WTC11 (cell line): ENCODE measurements around the gene SLC1A4.

Experiments
- ATF6 ChIP-seq: sonication (generic); formaldehyde crosslinking; IDR thresholded peaks from 2 replicates; pipeline ENCODE4 v1.8.1; 2023; ENCODE audit warnings: mild to moderate bottlenecking, missing genetic modification reagents
- FOXK1 ChIP-seq: sonication (generic); formaldehyde crosslinking; IDR thresholded peaks from 2 replicates; pipeline ENCODE4 v1.8.0; 2022; ENCODE audit warnings: mild to moderate bottlenecking, moderate library complexity, missing genetic modification reagents
- NR2C2 ChIP-seq: sonication (generic); formaldehyde crosslinking; IDR thresholded peaks from 2 replicates; pipeline ENCODE4 v1.8.0; 2022; ENCODE audit warnings: mild to moderate bottlenecking, missing genetic modification reagents

- TF ChIP-seq FOXK1 (no peak), ATF6 (CRISPR knock-in tag) (no peak), NR2C2 (no peak)
Measured at GRCh38 chr2:65070172-65070830, 81.1 kb downstream of the SLC1A4 start.
